Measurements from ENCODE around the gene NAT16.
A peak's percentile ranks its signal among the peaks of the same experiment; 100 is the strongest.

The NAT16 gene

GRCh38 chr7:101170617-101171441 lies 9.3 kb downstream of the NAT16 start:
- peak; percentile 69 for DNase-seq

GRCh38 chr7:101169838-101170551 lies 10.1 kb downstream of the NAT16 start:
- DNase-seq, result peak; percentile 94

- DNase-seq, result no peak
Measured at GRCh38 chr7:101169110-101169837, 10.8 kb downstream of the NAT16 start.

GRCh38 chr7:101168412-101169049 lies 11.6 kb downstream of the NAT16 start:
- DNase-seq, result no peak

GRCh38 chr7:101167645-101168411 lies 12.3 kb downstream of the NAT16 start:
- DNase-seq, result no peak

- DNase-seq, result no peak
Measured at GRCh38 chr7:101166909-101167644, 13.0 kb downstream of the NAT16 start.

- no peak for DNase-seq
Measured at GRCh38 chr7:101166648-101166908, 13.5 kb downstream of the NAT16 start.

- DNase-seq, result no peak
Measured at GRCh38 chr7:101165958-101166647, 14.0 kb downstream of the NAT16 start.

GRCh38 chr7:101165075-101165957 lies 14.8 kb downstream of the NAT16 start, which contains the start of gene VGF:
Gene VGF (minus strand): TSS chr7:101165569. CDS start chr7:101164843, 726 bp downstream.
- DNase-seq, result peak; percentile 96

- DNase-seq, result no peak
Measured at GRCh38 chr7:101164071-101164840, 15.8 kb downstream of the NAT16 start.

- DNase-seq, result peak; percentile 74
Measured at GRCh38 chr7:101163279-101164070, 16.6 kb downstream of the NAT16 start.

GRCh38 chr7:101162551-101163278 lies 17.4 kb downstream of the NAT16 start:
- DNase-seq, result no peak

- DNase-seq, result no peak
Measured at GRCh38 chr7:101161692-101162471, 18.2 kb downstream of the NAT16 start.

- no peak for DNase-seq
Measured at GRCh38 chr7:101160910-101161309, 19.2 kb downstream of the NAT16 start.

- DNase-seq, result no peak
Measured at GRCh38 chr7:101159696-101160674, 20.1 kb downstream of the NAT16 start.
